Measurements from ENCODE around the gene DNASE1L1. TPM values are rescaled to one million over a fixed set of nuclear protein-coding genes. Genes with fewer than 3 reads are reported as not detected.
"Not testable (repeated sequence)": the region's sequence is repeated elsewhere in the genome, so short reads cannot be mapped to it uniquely, and the experiment has no call there.

Gene DNASE1L1
- total RNA-seq, 1 donor from 2014 or later, result 21.8 TPM

DNA sequence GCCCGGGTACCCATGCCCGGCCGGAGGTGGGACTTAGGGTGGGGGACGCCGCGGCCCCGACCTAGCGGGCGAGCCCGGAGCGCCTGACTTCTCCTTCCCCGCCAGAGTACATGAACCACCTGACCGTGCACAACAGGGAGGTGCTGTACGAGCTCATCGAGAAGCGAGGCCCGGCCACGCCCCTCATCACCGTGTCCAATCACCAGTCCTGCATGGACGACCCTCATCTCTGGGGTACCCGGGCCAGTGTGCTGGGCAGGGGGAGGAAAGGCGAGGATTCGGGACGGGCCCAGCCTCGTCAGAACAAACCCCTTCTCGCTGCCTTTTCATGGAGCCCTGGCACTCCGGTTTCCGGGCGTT, 2.9 kb upstream of the DNASE1L1 start:
- intact Hi-C loops (cut with micrococcal nuclease), result loop anchor here (1.0 to 5.0 kb wide), 5 partner anchors 13 to 105 kb away; partner anchors contain the start of genes ATP6AP1, FAM3A and LAGE3

DNA sequence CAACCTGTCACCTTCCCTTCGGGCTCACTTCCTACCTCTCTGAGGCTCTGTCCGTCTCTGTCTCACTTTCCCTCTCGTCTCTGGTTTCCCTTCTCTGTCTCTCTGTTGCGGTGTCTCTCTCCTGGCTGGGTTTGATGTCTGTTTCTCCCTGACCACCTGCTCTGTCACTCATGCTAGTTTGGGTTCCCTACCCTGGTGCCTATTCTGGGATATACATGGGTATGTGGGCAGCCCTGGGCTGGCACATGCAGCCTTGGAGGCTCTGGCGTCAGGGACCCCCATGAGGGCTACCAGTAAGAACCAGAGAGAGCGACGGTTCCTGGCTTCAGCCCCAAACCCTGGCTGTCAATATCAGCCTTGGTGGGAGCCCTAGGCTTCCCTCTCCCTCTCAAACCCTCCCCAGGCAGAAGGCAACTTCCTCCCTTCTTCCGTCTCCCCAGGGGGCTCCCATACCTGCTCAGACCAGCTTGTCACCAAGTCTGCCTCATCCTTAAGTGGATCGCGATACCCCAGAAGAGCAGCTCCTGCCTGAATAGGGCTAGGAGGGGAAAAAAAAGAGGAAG, 314 bp downstream of the DNASE1L1 start:
- intact Hi-C loops (cut with micrococcal nuclease), result no loop called here

DNA sequence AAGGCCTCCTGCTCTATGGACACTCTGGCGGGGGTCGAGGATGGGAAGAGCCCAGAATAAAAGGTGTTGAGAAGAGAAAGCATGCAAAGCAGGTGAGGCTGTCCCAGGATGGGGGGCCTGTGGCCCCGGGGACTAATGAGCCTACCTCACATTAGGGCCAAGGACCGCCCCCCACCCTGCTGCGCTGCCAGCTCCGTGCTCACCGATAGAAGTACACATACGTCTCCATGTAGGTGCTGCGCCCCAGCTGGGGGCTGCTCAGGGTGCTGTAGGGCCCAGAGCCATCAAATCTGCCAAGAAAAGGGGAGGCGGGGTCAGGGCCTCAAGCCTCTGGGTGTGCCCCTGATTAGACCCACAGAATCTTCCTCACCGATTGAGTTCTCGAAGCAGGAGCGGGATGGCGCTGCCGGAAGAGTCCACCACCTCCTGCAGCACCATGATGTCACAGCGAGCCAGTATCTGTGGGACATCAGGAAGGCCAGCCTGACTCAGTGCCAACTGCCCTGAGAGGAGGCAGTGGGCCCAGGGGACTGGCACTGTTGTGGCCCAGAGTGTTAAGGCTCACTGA, 4.3 kb downstream of the DNASE1L1 start:
- intact Hi-C loops (cut with micrococcal nuclease), result no loop called here

DNA sequence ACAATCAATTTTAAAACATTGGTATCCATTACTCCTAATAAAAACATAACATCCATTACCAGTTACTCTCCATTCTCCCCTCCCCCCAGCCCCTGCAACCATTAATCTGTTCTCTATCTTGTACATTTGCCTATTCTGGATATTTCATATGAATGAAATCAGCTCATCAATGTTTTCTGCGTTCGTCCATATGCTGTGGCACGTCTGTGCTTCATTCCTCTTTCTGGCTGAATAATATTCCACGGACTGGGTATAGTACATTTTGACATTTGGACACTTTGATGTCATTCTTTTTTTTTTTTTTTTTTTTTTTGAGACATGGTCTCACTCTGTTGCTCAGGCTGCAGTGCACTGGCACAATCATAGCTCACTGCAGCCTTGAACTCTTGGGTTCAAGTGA, 5.2 kb downstream of the DNASE1L1 start:
- intact Hi-C loops (cut with micrococcal nuclease), result no loop called here

DNA sequence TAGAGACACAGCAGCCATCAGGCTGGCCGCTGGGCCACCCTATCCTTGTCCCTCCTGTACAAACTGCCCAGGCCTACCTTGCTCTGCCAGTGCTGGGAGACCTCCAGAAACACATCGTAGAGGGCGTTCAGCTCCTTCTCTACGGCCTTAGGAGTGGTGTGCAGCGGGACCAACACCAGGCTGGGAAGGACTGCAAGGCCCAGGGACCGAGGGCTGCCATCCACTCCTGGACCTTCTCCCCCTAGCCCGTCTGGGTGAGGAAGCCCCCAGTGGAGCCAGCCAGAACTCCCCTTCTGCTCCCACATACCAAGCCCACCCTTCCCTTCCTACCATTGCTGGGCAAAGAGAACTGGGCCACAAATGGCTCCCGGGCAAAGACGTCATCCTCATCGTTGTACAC, 5.9 kb downstream of the DNASE1L1 start:
- intact Hi-C loops (cut with micrococcal nuclease), result no loop called here

DNA sequence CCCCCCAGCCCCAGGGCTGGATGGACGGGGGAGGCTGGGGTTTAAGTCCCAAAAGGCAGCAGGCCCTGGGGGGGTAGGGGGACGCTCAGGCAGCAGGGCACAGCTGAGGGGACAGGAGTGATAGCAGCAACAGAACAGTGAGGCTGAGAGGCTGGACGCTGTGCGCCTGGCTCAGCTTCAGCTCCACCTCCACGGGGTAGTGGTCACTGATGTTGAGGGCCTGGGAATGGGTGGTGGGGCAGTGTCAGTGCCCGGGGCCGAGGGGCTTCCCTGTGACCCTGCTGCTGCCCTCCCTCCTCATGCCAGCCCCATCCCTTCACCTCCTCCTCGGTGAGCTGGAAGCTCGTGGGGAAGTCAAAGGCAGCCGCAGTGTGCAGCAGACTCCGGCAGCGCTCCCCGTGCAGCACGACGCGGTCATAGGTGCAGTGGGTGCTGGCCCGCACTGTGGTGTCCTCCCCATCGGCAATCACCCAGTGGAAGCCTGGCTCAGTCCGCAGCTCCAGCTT, 6.4 kb downstream of the DNASE1L1 start:
- intact Hi-C loops (cut with micrococcal nuclease), result no loop called here

DNA sequence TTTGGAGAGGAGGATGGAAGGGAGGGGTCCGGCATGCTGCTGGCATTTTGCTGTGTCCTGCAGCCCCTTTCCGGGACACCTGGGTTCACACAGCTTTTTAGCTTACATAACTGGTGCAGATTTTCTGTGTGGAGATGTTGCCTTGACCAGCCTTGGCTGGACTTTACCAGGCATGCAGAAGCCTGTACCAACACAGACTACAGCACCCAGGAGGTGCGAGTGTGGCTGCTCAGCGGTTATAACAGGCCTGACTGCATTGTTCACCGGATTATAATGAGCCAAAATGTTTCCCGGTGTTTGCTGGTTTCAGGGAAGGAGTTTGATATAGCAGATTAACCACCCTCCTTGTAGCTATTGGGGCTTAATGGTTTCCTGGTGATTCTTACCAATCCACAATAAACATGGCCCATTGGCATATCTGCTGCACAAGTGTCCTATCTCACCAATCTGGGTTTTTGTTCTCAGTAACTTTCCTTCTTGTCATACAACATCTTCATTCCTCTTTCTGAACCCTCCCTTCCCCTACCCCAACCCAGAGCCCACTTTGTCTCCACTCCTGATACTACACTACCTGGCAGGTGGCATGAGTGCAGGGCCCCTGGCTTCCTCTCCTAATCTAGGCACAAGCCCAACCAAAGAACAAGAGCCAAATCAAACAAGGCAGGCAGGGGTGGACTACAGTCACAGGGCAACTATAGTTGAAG, 7.0 kb downstream of the DNASE1L1 start:
- intact Hi-C loops (cut with micrococcal nuclease), result no loop called here

DNA sequence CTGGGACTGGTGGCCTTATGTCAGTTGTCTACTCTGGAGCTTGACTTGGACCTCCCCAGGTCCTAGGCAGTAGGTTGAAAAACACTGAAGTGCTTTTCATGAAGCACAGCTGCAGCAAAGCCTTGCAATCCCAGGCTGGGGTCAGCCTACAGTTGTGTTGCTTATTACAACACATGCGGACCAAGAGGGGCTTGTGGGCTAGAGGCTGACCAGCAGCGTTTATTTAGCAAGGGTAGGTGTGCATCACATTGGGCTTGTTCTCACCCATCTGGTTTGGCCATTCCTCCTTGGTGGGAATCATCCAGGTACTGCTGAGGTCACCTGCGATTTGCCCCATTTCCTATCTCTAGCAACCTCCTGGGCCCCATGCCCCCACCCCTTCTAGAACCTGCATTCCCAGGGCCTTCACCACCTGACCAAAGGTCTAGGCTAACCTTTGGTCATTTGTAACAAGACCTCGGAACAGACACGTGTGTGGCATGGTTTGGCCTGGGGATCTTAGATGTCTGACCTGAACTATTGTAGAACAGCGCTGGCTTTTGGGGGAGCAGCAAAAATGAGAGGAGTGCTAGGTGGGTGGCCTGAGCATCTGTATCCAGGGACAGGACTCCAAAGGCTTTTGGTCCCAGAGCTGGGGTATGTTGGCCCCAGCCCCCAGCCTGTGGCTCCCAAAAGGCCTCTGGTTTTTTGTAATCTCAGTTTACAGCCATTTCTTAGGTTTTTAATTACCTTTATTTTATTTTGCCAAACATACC, 7.8 kb downstream of the DNASE1L1 start:
- intact Hi-C loops (cut with micrococcal nuclease), result no loop called here

DNA sequence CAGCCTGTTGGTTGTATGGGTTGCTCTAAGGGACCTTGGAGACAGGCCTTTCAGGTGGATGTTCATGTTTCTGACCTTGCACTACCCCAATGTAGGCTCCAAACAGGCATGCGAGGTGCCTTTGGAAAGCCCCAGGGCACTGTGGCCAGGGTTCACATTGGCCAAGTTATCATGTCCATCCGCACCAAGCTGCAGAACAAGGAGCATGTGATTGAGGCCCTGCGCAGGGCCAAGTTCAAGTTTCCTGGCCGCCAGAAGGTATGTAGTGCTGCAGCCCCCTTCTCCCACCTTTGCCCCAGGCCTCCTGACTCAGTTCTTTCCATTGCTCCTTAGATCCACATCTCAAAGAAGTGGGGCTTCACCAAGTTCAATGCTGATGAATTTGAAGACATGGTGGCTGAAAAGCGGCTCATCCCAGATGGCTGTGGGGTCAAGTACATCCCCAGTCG, 8.7 kb downstream of the DNASE1L1 start:
- intact Hi-C loops (cut with micrococcal nuclease), result not testable (repeated sequence)

DNA sequence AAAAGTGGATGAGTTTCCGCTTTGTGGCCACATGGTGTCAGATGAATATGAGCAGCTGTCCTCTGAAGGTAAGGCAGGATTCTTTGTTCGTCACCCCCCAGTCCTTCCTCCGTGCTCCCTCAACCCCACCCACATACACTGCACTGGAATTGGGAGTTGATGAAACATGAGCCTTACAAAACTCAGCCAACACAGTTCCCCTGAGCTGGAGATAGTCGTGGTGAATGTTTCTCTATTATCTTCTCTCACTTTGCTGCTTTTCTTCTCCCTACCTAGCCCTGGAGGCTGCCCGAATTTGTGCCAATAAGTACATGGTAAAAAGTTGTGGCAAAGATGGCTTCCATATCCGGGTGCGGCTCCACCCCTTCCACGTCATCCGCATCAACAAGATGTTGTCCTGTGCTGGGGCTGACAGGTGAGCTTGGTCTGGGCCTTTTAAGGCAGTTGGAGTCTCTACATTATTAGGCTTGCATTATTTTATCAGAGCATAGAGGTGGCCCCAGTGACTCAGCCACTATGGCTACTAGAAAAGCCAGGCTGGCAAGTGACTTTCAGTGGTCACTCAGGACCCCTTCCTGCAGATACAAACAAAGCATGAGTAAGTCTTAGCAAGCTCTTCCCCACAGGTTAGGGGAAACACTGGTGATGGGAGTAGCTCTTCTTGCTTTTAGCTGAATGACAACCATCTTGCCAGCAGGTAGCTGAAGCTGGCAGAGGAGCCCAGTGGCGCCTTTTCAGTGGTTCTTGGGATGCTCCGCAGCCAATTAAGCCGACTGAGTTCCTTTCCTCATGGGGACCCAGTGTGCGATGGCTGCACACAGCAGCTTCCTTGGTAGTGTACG, 9.3 kb downstream of the DNASE1L1 start:
- intact Hi-C loops (cut with micrococcal nuclease), result loop anchor here (1.0 to 5.0 kb wide), 7 partner anchors 12 to 472 kb away; partner anchors contain the start of genes ARHGAP4, FAM3A, GDI1 and HCFC1

DNA sequence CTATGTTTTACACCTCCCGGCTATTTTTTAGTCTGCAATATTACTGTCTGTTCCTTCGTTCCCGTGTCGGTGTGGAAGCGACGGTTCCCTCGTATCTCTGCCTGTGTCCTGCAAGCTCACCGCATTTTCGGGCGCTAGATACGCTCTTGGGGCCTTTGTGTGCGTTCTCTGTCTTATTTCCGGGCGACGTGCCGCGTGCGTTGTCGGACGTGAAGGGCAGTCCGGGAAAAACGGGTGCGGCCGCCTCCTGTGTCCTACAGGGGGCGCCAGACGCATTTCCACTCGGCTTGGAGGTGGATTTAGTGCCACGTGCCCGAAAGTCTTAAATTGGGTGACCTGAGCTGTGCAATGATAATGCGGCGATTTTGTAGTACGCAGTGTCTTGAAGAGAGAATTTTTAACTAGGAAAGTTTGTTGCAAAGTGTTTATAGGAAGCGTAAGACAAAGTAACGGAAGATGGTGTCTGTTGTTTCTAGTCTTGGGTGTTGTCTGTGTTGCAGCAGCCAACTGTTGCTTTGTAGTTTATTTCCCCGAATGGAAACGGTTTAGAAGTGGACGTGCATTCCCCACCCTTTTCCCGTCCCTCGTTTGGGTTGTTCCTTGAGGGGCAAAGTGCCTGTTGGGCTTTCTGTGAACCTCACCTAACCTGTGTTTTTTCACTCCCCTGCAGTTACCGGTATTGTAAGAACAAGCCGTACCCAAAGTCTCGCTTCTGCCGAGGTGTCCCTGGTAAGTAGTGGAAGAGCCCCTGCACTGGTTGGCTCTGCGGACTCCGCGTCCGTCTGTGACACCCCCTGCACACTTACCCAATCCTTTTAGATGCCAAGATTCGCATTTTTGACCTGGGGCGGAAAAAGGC, 10.2 kb downstream of the DNASE1L1 start:
- intact Hi-C loops (cut with micrococcal nuclease), result loop anchor here (1.0 to 5.0 kb wide), 7 partner anchors 12 to 472 kb away; partner anchors contain the start of genes ARHGAP4, FAM3A, GDI1 and HCFC1

DNA sequence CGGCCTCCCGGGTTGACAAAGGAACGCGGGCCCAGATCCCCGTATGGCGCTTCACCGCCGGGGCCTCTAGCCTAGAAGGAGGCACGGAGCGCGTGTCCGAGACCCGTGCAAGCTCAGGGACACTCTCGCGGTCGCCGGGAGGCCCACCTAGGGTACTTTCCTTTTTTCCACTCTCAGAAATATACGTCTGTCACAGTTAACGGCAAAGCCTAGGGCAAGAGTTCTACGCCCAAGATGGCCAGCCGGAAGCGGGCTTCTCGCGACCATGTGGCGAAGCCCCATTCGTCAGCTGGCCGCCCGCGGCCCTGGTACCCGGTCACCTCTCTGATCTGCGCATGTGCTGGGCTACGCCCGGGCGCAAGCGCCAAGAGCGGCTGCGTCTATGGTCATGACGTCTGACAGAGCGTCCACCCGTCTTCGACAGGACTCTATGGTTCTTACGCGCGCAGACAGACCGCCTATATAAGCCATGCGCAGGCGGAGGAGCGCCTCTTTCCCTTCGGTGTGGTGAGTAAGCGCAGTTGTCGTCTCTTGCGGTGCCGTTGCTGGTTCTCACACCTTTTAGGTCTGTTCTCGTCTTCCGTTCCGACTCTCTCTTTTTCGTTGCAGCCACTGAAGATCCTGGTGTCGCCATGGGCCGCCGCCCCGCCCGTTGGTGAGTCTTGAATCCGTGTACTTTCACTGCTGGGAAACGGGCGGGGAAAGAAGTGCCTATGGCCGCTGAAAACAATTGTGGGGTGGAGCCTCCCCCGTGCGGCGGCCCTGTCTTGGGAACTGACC, 11.0 kb downstream of the DNASE1L1 start, which contains the start of gene RPL10:
Gene RPL10 (plus strand): TSS at position 490 of the 780 bp plus-strand sequence. CDS start 143 bp downstream, at position 633.
- intact Hi-C loops (cut with micrococcal nuclease), result loop anchor here (5.0 kb wide), 6 partner anchors 39 to 471 kb away; partner anchors contain the start of genes ARHGAP4, FAM3A, GDI1 and HCFC1

DNA sequence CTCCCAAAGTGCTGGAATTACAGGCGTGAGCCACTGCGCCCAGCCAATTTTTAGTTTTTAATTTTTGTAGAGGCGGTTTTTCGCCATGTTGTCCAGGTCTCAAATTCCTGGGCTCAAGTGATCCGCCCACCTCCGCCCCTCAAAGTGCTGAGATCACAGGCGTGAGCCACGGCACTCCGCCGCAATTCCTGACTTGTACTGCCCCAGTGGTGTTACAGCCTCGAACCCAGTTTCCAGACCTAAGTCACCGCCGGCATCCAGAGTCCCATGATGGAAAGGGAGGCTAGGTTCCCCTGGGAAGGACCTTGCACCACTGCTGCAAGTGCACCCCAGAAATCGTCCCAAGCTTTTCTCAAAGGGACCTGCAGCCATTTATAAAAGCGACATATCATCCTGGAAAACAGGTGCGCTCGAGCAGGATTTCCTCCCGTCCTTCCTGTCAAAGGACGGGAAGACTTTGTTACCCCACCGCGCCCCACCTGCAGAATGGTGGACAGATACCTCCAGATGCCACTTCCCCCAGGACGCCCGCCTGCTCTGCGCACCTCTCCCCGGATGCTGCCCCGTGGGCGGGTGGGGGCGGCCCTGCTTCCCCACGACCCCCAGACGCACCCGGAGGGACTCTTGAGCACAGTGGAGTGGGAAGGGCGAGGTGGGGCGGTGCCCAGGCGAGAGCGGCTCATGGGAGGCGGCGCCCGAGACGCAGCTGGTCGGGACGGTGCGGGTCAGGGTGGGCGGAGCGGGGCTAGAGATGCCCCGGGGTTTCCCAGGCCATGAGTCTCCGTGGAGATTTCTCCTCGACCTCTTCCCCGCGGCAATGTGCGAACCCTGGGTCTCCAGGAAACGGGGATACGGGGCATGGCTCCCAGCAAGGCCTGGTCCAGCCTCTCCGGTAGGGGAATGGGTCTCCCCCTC, 11.8 kb downstream of the DNASE1L1 start:
- intact Hi-C loops (cut with micrococcal nuclease), result loop anchor here (5.0 kb wide), 6 partner anchors 40 to 470 kb away; partner anchors contain the start of genes ARHGAP4, FAM3A, GDI1 and HCFC1

DNA sequence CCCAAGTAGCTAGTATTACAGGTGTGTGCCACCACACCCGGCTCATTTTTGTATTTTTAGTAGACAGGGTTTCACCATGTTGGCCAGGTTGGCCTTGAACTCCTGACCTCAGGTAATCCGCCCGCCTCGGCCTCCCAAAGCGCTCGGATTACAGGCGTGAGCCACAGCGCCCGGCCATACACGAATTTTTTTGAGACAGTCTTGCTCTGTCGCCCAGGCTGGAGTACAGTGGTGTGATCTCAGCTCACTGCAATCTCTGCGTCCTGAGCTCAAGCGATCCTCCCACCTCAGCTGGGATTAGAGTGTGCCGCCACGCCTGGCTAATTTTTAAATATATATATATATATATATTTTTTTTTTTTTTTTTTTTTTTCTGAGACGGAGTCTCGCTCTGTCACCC, 12.7 kb downstream of the DNASE1L1 start:
- intact Hi-C loops (cut with micrococcal nuclease), result loop anchor here (5.0 kb wide), 6 partner anchors 41 to 469 kb away; partner anchors contain the start of genes ARHGAP4, FAM3A, GDI1 and HCFC1

DNA sequence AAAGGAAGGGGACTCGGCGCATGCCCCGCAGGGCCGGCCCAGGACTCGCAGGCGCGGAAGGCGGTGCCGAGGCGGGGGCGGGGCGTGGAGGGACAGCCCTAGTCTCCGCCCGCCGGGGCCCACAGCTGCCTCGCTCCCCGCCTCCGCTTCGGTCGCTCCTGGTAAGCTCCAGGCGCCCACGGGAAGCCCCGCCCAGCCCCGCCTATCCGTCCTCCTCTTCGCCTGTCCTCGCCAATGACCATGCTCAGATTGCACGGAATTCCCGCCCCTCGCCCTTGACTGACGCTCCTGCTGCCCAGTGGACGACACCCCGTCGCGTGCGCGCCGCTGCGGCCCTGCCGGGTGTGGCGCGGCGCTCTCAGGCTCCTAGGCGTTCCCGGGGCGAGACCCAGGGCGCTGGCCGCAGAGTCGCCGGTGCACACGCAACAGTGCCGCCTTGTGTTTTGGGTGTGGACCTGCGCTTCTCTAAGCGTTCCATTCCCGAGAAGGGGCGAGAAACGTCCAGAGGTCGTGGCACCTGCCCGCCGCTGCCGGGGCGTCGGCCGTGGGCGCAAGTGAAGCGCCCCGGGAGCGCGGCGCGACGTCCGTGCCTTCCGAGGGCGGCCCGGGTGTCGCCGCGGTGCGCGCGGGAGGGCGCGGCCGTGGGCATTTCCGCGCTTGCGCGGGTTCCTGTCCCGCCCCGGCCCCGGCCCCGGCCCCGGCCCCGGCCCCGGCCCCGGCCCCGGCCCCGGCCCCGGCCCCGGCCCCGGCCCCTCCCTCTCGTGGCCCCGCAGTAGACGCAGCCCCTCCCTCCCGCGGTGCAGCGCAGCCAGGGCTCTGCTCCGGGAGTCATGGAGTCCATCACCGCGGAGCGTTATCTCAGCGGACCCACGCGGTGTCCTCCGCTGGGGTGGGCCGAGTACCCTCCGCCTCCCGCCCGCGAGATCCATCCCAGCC, 19.0 kb downstream of the DNASE1L1 start:
- intact Hi-C loops (cut with micrococcal nuclease), result not testable (repeated sequence)

DNA sequence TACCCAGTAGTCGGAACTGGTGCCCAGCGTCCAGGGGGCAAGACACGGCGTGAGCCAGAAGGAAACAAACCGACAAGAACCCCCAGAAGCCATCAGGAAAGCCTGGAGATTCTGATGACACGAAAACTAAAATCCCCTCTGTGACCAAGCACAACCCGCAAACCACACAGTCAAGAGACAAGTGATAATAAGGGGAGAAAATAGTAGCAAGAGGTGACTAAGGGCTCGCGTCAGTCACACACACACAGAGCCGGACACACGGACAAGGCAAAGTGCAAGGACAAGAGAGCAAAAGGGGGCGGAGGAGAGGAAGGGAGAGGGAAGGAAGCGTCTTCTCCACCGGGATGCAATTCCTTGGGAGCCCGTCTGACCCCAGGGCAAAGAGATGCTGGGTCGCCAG, 20.4 kb downstream of the DNASE1L1 start:
- intact Hi-C loops (cut with micrococcal nuclease), result not testable (repeated sequence)

Data from T-helper 1 cell treated with Interleukin-12 subunit alpha and Interleukin-12 subunit beta and Interleukin-4 antibody, amounts not matched to agents 30 ng/mL and 1 ng/mL, for 36 hours (primary cell).